NCI-H526 (cell line): ENCODE measurements around the gene PTPRG.
"Not testable (repeated sequence)": the region's sequence is repeated elsewhere in the genome, so short reads cannot be mapped to it uniquely, and the experiment has no call there.

ENCODE experiments used
- DNase-seq, 2 experiments: peaks; one replicate each; lab custom pipeline; 2025; lab: John Stamatoyannopoulos, UW

The PTPRG gene

DNA sequence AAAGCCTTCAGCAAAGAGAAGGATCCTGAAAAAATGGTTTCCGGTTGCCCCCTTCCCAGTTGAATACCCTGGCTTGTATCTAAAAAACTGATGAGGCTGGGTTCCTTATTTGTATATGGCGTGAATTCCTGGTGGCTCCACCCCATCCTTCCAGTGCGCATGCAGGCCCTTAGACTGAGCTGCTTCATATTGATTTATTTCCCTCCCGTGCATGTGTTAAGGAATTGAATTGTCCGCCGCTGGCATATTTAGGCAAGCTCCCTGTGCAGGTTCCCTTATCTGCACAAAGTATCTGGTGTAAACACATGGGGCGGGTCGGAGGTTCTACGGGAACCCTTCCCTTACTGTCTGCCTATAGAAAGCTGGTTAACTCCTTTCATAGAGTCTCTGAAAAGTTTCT is 449.6 kb downstream of the PTPRG start:
- no peak for DNase-seq

DNA sequence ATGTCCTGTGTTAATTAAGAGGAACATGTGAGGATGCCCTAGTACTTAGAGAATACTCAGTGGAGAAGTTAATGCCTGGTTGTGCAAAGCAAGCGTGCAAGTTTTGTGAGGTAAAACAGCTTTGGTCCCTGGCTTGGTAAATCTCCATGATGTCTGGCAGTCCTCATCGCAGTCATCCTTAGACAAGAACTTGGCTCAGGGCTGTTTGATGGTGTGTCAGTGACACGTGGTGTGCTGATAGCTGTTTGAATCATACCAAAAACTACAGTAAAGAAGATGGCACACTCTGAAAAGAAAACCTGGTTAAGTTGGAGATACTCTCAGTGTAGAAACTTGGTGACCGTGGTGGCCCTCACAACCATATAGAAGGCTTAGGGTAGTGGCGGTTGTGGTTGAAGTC is 450.3 kb downstream of the PTPRG start:
- no peak for DNase-seq

DNA sequence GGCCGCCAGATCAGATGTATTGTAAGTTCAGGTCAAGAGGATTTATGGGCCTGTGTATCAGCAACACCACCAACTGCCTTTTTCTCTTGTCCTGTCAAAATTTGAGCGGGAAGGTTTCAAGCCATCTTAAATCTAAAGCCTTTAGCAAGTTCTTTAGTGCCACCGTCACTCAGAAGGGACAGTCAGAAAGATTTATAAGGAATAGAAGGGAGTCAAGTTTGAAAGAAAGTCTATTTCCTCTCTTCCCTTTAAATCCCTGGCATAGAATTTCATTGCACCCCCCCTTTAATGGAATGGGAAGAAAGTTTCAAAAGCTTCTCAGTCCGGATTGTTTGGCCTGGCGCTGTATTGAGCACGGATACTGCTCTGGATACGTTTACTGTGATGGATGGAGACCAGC is 452.6 kb downstream of the PTPRG start:
- DNase-seq, result no peak

DNA sequence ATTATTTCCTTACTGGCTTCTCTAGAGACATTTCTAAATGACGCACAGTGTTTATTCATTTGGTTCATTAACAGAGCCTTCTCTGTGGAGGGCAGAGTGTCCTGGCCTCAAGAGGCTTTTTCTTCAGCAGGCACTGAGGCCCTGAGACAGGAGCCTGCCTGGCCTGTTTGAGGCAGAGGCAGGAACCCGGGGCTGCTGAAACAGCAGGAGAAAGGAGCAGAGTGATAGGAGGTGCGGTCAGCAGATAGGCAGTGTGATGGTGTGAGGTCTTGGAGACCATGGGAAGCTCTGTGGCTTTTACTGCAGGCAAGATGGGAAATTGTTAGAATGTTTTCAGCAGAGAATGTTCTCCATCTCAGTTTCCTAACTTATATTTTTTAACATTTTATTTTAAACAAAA is 453.7 kb downstream of the PTPRG start:
- no peak for DNase-seq

DNA sequence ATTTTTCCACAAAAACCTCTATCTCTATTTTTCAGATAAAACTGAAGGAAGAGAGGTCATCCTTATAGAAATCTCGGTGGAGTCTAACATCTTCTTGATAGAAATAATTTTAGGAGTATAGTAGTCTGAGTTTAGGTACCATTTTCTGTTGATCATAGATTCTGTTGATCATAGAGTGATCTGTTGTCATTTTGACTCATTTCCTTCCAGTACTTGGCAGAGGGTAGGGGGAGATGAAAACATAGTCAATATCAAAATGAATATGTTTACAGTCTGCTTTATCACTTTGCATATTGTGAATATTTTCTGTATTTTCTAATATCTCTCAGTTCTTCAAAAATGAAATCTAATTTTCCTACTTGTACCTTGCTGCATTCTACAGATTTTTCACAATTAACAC is 458.5 kb downstream of the PTPRG start:
- DNase-seq, result no peak

DNA sequence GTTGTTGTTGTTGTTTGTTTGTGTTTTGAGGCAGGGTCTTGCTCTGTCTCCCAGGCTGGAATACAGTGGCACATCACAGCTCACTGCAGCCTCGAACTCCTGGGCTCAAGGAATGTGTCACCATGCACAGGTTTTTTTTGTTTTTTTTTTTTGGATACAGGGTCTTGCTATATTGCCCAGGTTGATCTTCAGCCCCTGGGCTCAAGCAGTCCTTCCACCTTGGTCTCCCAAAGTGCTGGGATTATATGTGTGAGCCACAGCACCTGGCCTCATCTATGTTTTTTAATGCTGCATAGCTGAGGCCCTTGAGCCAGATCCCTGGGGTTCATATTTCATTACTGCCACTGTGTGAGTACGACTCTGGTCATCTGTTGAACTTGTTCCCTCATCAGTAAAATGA is 459.3 kb downstream of the PTPRG start:
- no peak for DNase-seq

DNA sequence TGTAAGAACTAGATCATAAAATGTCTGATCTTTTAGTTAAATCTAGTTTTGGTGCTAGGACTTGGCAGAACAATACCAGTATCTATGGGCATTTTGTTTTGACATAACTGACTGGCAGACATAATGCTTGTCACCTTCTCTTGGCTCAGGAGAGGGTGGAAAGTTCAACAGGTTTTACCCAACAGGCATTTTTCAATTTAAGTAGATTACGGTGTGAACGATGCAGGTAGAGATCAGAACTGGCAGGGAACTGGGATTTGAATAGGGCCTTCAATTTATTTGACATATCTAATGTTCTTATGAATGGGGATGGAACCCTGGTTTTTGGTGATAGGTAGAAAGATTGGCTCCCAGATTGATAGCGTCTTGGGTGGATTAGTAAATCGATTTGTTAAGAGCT is 460.9 kb downstream of the PTPRG start:
- no peak for DNase-seq

DNA sequence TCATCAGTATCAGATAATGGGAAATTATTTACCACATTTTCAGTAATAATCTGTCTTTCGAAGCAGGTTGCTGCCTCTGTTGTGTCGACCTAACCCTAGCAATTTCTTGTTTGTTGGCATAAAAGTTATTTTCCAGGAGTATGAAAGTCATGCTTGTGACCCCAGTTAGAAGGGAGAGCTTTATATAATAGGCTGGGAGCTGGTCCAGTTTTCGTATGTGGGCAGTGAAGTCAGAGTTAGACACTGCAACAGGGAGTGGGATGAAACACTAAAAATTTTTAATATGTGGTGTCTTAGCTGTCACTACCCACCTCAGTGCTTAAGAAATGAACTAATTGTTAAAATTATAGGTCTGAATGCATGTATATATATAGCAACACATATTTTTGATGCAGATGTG is 463.5 kb downstream of the PTPRG start:
- no peak for DNase-seq

DNA sequence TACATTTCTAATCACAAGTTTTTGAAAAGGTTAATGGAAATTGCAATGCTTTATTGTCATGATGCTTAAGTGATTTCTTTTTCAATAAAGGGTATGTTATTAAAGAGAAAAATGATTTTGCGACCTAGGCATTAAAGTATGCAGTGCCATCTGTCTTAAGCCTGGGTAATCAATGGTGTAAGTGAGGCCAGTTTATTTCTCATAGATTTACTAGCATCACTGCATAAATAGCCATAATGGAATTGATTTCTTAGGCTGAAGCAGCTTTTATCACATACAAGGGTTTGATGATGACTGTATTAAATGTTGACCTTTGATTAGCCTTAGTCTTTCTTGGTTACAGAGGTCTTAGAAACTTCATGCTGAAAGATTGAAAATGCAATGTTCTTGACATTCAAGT is 464.5 kb downstream of the PTPRG start:
- no peak for DNase-seq

DNA sequence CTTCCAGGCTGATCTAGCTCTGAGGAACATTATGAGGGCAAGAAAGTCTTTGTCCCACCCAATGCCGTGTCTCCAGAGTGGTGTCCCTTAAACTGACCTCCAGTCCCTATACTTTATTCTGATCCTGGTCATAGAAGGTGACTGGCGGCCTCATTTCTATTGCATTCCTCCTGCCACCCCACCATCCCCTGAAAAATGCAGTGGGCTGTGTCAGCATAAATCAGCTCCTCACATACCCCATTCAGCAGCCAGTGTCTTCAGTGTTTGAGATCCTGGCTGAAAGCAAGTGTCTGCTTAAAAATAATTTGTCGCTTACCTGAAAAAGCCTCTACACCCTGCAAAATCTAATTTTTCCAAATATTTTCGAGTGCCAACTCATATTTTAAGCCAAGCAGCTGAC is 465.9 kb downstream of the PTPRG start:
- DNase-seq, result no peak

DNA sequence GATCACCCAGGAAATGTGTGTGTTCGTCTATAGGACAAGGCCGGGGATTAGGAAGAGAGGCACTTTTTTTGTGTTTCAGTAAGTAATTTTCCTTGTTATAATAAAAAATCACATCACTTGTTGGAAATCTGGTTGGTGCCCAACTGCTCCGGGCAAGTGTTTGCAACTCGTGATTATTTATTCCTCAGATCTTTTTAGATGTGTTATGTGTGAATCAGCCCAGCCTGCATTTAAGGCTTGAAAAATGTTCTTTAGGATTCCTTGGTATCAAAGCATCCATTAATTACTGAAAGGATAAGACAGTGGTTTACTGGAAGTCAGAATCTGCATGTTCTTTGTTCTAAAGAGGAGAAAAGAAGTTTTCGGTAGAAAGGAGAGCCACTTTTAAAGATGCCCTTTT is 466.4 kb downstream of the PTPRG start:
- DNase-seq, result no peak

DNA sequence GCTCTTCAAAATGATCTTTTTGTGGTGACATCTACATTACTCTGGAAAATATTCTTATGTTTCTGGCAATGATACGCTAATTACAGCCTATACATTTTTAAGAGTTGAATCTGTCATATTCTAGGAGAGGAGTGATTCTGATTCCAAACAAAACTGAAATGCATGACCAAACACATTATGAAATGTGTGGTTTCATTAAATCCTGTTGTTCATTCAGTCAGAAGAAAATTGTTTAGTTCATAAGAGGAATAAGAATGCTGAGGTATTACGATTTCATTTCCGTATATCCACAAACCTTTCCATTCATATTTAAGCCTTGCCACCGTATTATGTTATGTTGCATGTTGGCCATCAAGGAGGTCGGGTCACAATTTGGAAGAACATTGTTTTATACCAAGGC is 466.9 kb downstream of the PTPRG start:
- no peak for DNase-seq

DNA sequence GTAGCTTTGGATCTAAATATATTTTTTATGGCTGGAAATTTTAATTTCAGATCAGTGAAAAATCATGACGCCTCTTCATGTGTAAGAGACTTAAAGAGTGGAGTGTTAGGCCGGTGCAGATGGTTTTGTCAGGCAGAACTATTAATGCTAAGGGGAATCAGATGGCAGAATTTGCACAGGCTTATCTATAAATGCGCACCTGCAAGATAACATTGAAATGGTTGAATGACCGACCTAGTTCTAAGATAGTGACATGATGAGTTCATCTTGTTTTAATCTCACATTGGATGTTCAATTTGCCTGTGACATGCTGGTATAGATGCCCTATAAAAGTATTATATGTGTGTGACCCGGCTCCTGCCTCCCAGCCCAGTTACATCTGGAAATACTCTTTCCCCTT is 471.4 kb downstream of the PTPRG start:
- peak in 1 of 2 experiments; percentile 9 for DNase-seq

DNA sequence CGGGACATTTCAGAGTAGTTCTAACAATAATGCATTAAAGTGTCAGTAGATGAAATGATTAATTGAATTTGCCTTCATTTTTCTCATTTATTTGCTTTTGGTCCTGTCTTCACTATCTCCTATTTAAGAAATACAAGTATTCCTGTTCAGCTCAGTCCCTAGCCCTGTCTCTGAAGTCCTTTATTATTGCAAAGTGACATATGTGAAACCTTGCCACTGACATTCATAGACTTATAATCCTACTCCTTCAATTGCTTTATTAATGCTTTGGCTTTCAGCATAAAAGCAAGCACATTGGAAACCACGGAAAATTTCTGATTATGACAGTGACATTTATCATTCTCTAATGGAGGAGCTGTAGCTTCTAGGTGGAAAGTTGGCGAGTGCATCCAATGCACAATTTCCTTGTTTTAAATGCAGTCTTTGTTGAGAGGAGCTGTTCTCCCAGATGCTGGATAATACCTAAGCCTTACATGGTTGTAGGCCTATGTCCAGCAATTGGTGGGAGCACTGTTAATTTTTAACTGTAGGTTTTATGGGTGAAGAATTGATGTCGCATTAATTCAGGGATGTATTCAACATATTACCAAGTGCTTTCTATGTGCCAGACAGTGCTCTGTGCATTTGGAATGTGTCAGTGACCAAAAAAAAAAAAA is 474.2 kb downstream of the PTPRG start:
- no peak for DNase-seq

DNA sequence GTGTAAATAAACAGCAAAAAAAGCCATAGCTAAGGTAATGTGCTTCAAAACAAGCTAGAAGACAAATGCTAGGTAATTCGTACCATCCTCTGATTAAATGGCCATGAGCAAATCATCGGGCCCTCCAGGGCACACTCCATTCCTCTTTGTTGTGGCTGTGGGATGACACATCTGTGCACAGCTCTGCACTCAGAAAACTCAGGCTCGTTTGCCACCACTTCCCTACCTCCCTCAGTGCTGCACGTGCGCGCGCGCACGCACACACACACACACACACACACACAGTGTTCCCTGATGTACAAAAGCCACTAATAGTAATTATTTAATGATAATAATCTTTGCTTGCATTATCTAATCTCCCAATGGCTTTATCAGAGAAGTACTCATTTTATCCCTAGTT is 475.4 kb downstream of the PTPRG start:
- no peak for DNase-seq

DNA sequence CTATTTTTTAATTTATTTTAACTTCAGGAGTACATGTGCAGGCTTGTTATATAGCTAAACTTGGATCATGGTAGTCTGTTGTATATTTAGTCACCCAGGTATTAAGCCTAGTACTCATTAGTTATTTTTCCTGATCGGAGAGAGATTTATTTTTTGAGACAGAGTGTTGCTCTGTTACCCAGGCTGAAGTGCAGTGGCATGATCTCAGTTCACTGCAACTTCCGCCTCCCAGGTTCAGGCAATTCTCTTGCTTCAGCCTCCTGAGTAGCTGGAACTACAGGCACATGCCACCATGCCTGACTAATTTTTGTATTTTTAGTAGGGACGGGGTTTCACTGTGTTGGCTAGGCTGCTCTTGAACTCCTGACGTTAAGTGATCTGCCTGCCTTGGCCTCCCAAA is 477.4 kb downstream of the PTPRG start:
- DNase-seq, result not testable (repeated sequence)

DNA sequence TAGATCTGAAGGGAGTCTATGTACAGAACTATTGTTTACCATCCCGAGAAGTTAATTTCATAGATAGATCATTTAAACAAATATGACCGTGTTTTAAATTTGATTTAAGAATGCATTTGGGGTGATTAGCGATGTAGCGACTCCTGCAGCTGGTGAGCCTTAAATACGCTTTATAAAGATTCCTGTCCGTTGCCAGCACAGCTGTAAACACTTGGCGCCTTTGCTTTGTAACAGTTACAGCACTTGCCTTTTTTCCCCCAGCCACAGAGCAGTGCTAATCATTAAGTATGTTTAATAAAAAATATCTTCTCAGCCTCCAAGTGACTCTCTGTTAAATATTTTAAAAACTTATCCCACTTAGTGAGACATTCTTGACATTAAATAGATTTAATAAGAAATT is 478.2 kb downstream of the PTPRG start:
- no peak for DNase-seq

DNA sequence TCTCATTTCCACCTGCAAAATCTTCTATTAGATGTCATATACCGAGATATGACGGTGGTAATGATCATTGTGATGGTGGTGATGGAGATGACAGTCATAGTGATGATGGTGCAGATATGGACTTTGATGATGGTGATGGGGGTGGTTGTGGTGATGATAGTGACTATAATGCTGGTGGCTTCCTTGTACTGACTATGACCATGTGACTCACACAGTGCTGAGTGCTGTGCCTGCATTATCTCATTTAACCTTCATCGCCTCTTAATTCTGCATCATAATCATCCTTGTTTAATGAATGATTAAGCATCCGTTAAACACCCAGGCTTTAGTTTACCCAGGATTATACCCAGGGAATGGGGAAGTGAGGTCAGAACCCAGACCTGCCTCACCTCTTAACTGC is 480.3 kb downstream of the PTPRG start:
- DNase-seq, result no peak

DNA sequence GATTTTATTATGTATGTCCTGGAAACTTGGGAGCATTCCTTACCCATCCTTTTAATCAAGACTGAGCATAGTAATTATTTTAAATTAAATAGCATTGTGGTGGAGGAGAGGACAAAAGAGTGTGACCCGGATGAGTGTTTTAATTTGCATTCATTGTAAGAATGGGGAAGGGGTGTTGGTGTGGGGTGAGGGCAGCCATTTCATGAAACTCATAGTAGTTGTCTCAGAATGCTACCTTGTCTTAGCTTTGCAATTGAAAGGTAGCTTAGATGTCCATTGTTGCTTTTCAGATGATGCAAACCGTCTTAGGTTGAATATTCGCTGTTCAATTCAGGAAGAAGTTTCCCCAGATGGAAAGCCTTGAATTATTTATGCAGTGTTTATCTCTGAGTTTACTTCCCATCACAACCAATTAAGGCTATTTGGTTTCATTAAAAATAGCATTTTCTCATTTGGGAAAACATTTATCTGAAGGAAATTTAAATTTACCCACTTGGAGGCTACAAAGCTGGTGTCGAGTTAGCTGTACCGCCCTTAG is 483.6 kb downstream of the PTPRG start:
- DNase-seq, result no peak

DNA sequence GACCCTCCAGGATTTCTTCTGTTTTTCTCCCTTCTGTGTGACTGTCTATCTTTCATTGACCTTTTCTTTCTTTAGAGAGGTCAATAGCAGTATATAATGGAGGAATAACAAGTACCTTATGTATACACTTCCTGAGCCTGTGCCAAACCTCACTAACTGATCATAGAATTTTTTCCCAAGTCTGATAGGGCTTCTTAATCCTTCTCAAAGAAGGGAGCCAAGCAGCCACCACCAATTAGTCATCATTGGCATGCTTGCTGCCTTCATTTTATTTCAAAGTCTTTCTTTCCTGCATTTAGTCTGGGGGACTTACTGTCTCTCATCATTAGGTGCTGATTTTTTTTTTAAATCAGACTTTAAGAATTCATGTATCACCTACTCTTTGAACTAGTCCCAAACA is 485.0 kb downstream of the PTPRG start:
- DNase-seq, result no peak

DNA sequence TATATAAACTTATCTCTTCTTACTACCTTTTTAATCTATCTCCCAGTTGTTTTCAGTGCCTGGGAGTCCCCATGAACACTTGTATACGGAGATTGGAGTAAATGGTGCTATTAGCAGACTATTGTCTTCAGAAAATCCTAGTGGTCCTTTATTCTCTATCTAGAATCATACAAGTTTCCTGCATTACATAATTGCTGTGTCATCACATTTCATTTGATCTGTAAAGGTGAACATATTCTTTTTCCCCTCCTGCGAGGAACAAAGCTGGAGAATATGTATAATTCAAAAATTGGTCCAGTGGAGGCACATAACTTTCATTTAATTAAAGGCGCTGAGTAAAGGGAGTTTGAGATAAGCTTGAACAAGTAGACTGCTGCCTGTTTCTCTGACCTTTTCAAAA is 487.2 kb downstream of the PTPRG start:
- no peak for DNase-seq

DNA sequence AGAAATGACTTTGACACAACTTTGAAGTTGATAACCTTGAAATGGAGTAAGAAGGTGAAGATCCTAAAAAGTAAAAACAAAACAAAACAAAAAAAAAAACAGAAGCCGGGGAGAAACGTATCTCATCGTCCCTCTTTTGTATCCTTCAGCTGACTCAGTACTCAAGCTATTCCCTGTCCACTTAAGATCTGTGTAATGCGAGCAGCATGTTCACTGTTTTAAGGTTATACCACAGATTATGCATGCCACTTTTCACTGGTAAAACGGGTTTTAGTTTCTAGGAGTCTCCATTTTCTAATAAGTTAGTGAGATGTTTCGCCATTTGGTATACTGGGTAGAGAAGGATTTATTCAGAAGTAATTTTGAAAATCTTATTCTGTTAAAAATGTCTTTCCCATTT is 487.7 kb downstream of the PTPRG start:
- no peak for DNase-seq

DNA sequence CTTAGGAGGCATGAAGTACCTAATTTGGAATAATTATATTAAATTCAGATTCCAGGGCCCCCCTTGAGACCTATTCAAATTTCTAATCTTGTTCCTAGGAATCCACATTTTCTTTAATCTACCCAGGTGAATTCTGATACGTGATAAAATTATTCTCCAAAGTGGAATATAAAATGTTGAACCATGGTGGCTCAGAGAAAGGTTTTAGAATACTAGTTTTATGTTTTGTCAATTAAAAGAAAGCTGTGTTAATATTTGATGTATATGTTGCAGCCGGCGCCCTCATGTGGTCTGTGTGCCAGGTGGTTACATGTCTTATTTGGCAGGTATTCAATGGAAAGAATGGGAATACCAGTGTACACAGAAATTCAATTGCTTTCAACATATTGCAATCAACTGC is 490.1 kb downstream of the PTPRG start:
- peak in 1 of 2 experiments; percentile 26 for DNase-seq

DNA sequence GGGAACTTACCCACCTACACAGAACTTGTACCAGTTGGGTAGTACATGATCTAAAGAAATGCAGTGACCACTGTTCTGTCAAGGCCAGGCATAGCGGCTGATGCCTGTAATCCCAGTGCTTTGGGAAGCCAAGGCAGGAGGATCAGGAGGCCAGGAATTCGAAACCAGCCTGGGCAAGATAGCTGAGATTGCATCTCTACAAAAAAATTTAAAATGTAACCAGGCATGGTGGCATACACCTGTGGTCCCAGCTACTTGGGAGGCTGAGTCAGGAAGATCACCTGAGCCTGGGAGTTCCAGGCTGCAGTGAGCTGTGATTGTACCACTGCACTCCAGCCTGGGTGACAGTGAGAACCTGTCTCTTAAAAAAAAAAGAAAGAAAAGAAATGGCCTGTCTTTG is 491.0 kb downstream of the PTPRG start:
- no peak for DNase-seq

DNA sequence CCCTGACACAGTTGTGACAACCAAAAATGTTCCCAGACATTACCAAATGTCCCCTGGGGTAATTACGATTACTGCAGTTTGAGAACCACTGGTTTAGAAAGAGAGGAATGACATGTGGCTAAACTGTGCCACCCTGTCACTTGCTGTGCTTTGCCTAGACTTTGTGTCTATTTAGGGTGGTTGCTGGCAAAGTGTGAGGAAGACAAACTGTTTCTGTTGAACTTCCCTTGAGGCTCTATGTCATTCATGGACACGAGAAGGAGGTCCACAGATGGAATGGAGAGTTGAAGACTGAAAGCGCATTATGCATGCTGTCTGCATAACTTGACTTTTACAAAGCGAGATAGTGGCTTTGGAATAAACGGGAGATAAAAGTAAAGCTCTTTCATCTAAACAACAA is 495.3 kb downstream of the PTPRG start:
- DNase-seq, result no peak
